Hepatocyte (in vitro differentiated cells): ENCODE data around the gene PNMA5. TPM values are rescaled to one million over a fixed set of nuclear protein-coding genes. Genes with fewer than 3 reads are reported as not detected.
"Not testable (repeated sequence)": the region's sequence is repeated elsewhere in the genome, so short reads cannot be mapped to it uniquely, and the experiment has no call there.

ENCODE experiments used
- DNase-seq: peaks from one replicate; pipeline ENCODE4 v3.0.0-alpha.2; 2016; ENCODE audit warnings: low spot score
- H2AFZ ChIP-seq: fragments of 200-600 bp; sonication (generic); 2 replicates; pipeline ENCODE4 v1.6.0; 2016; ENCODE audit warnings: antibody characterized with exemption, mild to moderate bottlenecking
- H3K27ac ChIP-seq: fragments of 200-600 bp; sonication (generic); 2 replicates; pipeline ENCODE4 v1.5.1; 2016; ENCODE audit warnings: mild to moderate bottlenecking
- H3K27me3 ChIP-seq: fragments of 200-600 bp; sonication (generic); 2 replicates; pipeline ENCODE4 v1.6.1; 2016
- H3K36me3 ChIP-seq: fragments of 200-600 bp; sonication (generic); replicated peaks from 2 replicates; pipeline ENCODE4 v1.5.1; 2016; ENCODE audit warnings: low read depth; ENCODE audit not compliant: insufficient read depth
- H3K4me1 ChIP-seq: fragments of 200-600 bp; sonication (generic); 2 replicates; pipeline ENCODE4 v1.5.1; 2016; ENCODE audit warnings: mild to moderate bottlenecking, moderate library complexity; ENCODE audit not compliant: insufficient read depth
- H3K4me2 ChIP-seq: fragments of 200-600 bp; sonication (generic); 2 replicates; pipeline ENCODE4 v1.6.0; 2016
- H3K4me3 ChIP-seq: fragments of 200-600 bp; sonication (generic); 2 replicates; pipeline ENCODE4 v1.5.1; 2016; ENCODE audit warnings: mild to moderate bottlenecking
- H3K79me2 ChIP-seq: fragments of 200-600 bp; sonication (generic); 2 replicates; pipeline ENCODE4 v1.6.0; 2017; ENCODE audit warnings: mild to moderate bottlenecking
- H3K9me2 ChIP-seq: fragments of 200-600 bp; sonication (generic); replicated peaks from 2 replicates; pipeline ENCODE4 v1.6.0; 2017; ENCODE audit warnings: mild to moderate bottlenecking; ENCODE audit not compliant: insufficient read depth
- H3K9me3 ChIP-seq: fragments of 200-600 bp; sonication (generic); 2 replicates; pipeline ENCODE4 v1.5.1; 2016; ENCODE audit warnings: low read depth, mild to moderate bottlenecking
- H4K20me1 ChIP-seq: fragments of 200-600 bp; sonication (generic); 2 replicates; pipeline ENCODE4 v1.6.0; 2016; ENCODE audit warnings: mild to moderate bottlenecking; ENCODE audit not compliant: insufficient read depth, poor library complexity, severe bottlenecking
- EZH2 ChIP-seq: fragments of 200-600 bp; sonication (generic); IDR thresholded peaks from 2 replicates; pipeline ENCODE4 v1.6.1; 2016; ENCODE audit warnings: antibody characterized with exemption, mild to moderate bottlenecking, borderline replicate concordance
- EZH2phosphoT487 ChIP-seq: fragments of 200-600 bp; sonication (generic); IDR thresholded peaks from one replicate; pipeline ENCODE4 v1.6.1; 2018; ENCODE audit warnings: antibody characterized with exemption, mild to moderate bottlenecking, low read depth, moderate library complexity; ENCODE audit not compliant: unreplicated experiment, severe bottlenecking
- WGBS: methylation state at CpG from one replicate; pipeline ENCODE4 v1.1.6; 2016; ENCODE audit warnings: low lambda C conversion rate; ENCODE audit errors: missing lambda C conversion rate; 5-methylcytosine and 5-hydroxymethylcytosine counted together
- polyA plus RNA-seq: library from polyadenylated mRNA; unstranded; fragments of >200 nt; fragmentation: Nextera tagmentation; extraction: Ambion mirVana; gene quantifications from 2 replicates; pipeline ENCODE4 v1.2.1, GENCODE V29; 2016
- total RNA-seq: library from RNA; depleted of rRNA; stranded (reverse); fragments of >200 nt; gene quantifications from 2 replicates; pipeline ENCODE4 v1.2.3, GENCODE V29; 2014
- TF ChIP-seq, protein P1 (sequence below): fragments of 200-600 bp; sonication (generic); IDR thresholded peaks from 2 replicates; pipeline ENCODE4 v1.5.1; 2016; ENCODE audit warnings: antibody characterized with exemption, mild to moderate bottlenecking; ENCODE audit not compliant: poor library complexity

Gene PNMA5
- total and polyA plus RNA-seq, 2 experiments from 2014 or later: 0.07 TPM; not detected in 1

DNA sequence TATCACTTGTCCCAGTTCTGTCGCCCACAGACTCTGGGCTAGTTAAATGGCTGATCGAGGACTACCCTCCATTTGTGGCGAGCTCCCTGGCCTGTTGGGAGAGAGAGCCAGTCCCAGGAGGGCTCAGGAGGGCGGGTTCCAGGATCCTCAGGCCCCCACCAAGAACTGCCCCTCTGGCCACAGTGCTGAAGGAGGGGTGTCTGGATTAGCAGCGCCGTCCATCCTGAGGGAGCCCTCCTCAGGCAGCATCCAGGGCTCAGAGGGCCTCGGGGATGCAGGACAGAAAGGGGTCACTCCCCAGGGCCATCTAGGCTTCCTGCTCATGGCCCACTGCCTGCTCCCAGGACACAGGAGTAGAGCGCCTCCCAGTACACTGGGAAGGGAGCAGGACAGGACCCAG lies 6.1 kb downstream of the PNMA5 start:
- no peaks in the 10 kb centered on the region for H3K4me1 ChIP-seq
- H3K4me3 ChIP-seq: no peak overlapping the region
- no peak overlapping the region for H2AFZ ChIP-seq
- H3K79me2 ChIP-seq: no peaks in the 10 kb centered on the region
- no peak overlapping the region for H3K27ac ChIP-seq
- H3K9me3 ChIP-seq: no peaks in the 10 kb centered on the region
- H3K27me3 ChIP-seq: no peaks in the 10 kb centered on the region
- TF ChIP-seq, protein P1, sequence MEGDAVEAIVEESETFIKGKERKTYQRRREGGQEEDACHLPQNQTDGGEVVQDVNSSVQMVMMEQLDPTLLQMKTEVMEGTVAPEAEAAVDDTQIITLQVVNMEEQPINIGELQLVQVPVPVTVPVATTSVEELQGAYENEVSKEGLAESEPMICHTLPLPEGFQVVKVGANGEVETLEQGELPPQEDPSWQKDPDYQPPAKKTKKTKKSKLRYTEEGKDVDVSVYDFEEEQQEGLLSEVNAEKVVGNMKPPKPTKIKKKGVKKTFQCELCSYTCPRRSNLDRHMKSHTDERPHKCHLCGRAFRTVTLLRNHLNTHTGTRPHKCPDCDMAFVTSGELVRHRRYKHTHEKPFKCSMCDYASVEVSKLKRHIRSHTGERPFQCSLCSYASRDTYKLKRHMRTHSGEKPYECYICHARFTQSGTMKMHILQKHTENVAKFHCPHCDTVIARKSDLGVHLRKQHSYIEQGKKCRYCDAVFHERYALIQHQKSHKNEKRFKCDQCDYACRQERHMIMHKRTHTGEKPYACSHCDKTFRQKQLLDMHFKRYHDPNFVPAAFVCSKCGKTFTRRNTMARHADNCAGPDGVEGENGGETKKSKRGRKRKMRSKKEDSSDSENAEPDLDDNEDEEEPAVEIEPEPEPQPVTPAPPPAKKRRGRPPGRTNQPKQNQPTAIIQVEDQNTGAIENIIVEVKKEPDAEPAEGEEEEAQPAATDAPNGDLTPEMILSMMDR: no peak
- TF ChIP-seq EZH2phosphoT487: no peak
- no peak for TF ChIP-seq EZH2
- 74% methylated on average over 8 of the region's 8 CpGs for WGBS
- no peaks in the 10 kb centered on the region for H3K36me3 ChIP-seq
- no peak for DNase-seq
- no peak overlapping the region for H3K4me2 ChIP-seq
- no peaks in the 10 kb centered on the region for H3K9me2 ChIP-seq
- no peaks in the 10 kb centered on the region for H4K20me1 ChIP-seq

DNA sequence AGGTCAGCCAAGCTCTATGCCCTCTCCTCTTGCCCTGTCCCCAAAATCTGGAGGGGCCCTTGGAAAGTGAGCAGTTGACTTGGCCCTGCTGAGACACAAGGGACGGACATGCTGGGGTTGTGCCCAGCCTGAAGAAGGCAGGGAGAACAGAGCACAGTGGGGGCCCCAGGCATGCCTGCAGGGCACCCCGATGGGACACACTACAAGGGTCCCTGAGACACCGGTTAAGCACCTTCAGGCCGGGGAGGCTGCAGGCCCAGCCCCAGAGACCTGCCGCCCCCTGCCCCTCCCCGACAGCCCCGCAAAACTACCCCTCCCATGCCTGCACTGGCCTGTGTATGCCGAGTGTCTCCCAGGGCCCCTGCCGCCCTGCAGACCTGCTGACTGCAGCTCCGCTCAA lies 6.8 kb downstream of the PNMA5 start:
- not testable (repeated sequence) for H3K4me1 ChIP-seq, H3K4me2 ChIP-seq, DNase-seq, H3K9me2 ChIP-seq, H3K27ac ChIP-seq, H2AFZ ChIP-seq, H3K9me3 ChIP-seq, H3K4me3 ChIP-seq, H3K79me2 ChIP-seq, H3K36me3 ChIP-seq, H4K20me1 ChIP-seq, H3K27me3 ChIP-seq
- WGBS: 92% methylated on average over 6 of the region's 10 CpGs

DNA sequence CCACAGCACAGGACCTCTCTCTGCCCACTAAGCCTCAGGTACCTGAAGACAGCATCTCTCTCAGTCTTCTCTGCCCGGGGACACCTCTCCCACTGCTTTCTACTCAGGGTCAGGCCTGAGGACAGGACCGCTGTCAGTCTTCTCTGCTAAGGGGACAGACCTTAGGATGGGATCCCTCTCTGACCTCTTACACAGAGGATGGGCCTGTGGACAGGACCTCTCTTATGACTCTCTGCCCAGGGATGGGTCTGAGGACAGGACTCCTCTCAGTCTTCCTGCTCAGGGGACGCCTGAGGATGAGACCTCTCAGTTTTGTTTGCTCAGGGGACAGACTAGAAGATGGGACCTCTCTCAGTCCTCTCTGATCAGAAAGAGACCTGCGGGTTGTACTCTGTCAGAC lies 8.5 kb downstream of the PNMA5 start:
- not testable (repeated sequence) for H2AFZ ChIP-seq, DNase-seq, H3K4me3 ChIP-seq, H3K79me2 ChIP-seq, H4K20me1 ChIP-seq, H3K27me3 ChIP-seq, H3K9me3 ChIP-seq, H3K27ac ChIP-seq, H3K4me2 ChIP-seq, H3K9me2 ChIP-seq, H3K4me1 ChIP-seq, H3K36me3 ChIP-seq
- WGBS: 40% methylated on average over 1 of the region's 4 CpGs

DNA sequence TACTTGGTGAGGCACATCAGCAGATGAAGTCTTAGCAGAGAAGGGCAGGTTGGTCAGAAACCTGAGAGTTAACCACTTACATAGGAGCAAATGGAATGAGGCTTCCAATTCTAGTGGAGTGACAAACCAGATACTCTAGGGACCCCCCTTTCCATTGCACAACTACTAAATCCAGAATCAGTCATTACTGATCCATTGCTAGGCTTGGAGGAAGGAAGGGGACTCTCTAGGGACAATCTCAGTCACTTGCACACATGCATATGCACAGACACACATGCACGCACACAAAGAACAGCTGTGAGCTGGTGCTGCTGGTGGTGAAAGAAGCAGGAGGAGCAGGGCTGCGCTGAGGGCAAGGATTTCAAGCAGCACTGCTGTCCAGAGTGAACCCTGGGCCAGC lies 25.7 kb downstream of the PNMA5 start:
- Histone ChIP-seq H3K4me2 (no peak overlapping the region), H2AFZ (no peak overlapping the region), H4K20me1 (no peaks in the 10 kb centered on the region), H3K27ac (no peak overlapping the region), H3K9me2 (no peaks in the 10 kb centered on the region), H3K79me2 (no peaks in the 10 kb centered on the region), H3K4me3 (no peak overlapping the region), H3K36me3 (no peaks in the 10 kb centered on the region), H3K9me3 (no peaks in the 10 kb centered on the region), H3K4me1 (no peaks in the 10 kb centered on the region), H3K27me3 (no peaks in the 10 kb centered on the region)
- TF ChIP-seq, protein P1: no peak
- no peak for TF ChIP-seq EZH2
- no peak for TF ChIP-seq EZH2phosphoT487
- no peak for DNase-seq
- 76% methylated on average over 2 of the region's 2 CpGs for WGBS

DNA sequence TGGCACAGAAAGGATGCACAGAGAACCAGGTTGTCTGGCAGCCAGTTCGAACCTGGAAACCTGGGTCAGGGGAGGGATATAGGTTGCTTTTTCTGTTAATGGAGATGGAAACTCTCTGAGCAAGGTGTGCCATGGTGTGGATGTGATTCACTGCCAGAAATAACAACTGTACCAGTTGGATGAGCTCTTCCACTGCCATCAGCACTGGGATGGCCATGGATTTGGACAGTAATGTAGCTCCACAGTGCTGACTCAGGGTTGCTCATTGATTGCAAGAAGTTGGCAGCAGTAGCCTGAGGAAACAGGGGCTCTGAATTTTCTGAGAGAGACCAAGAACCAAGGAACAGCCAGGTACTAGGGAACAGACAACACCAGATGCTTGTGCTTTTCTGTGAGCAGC lies 33.8 kb downstream of the PNMA5 start:
- H3K27ac ChIP-seq: no peak overlapping the region
- 65% methylated on average over 1 of the region's 1 CpG for WGBS
- no peaks in the 10 kb centered on the region for H3K4me1 ChIP-seq
- no peaks in the 10 kb centered on the region for H3K27me3 ChIP-seq
- no peaks in the 10 kb centered on the region for H3K9me2 ChIP-seq
- H3K4me2 ChIP-seq: no peak overlapping the region
- H3K9me3 ChIP-seq: no peaks in the 10 kb centered on the region
- no peak overlapping the region for H2AFZ ChIP-seq
- no peaks in the 10 kb centered on the region for H4K20me1 ChIP-seq
- H3K4me3 ChIP-seq: no peak overlapping the region
- H3K36me3 ChIP-seq: no peaks in the 10 kb centered on the region
- TF ChIP-seq, protein P1: no peak
- TF ChIP-seq EZH2phosphoT487 (no peak), EZH2 (no peak)
- no peaks in the 10 kb centered on the region for H3K79me2 ChIP-seq
- no peak for DNase-seq
